ENCODE results near the gene CNOT2.

The CNOT2 gene

GRCh38 chr12:70351076-70351475, 107.8 kb downstream of the CNOT2 start:
- Mint-ChIP-seq H3K27ac (no peak overlapping the region), H3K4me3 (no peak overlapping the region), H3K36me3 (ENCODE audit: low read depth) (peaks cover 29% of the 10 kb centered on the region), H3K27me3 (no peaks in the 10 kb centered on the region), H3K4me1 (peaks cover 8% of the 10 kb centered on the region), H3K9me3 (no peaks in the 10 kb centered on the region)
- DNase-seq (no peak), ATAC-seq (no peak)

GRCh38 chr12:70353780-70354660, 110.8 kb downstream of the CNOT2 start:
- no peak overlapping the region for H3K27ac Mint-ChIP-seq
- peaks cover 18% of the 10 kb centered on the region for H3K36me3 Mint-ChIP-seq (ENCODE audit: low read depth)
- H3K4me3 Mint-ChIP-seq, result no peak overlapping the region
- peaks cover 8% of the 10 kb centered on the region for H3K4me1 Mint-ChIP-seq
- H3K27me3 Mint-ChIP-seq, result no peaks in the 10 kb centered on the region
- no peaks in the 10 kb centered on the region for H3K9me3 Mint-ChIP-seq
- DNase-seq (no peak), ATAC-seq (no peak)

GRCh38 chr12:70354787-70355186, 111.6 kb downstream of the CNOT2 start:
- no peak for DNase-seq
- H3K4me3 Mint-ChIP-seq, result no peak overlapping the region
- peaks cover 8% of the 10 kb centered on the region for H3K4me1 Mint-ChIP-seq
- H3K27ac Mint-ChIP-seq, result no peak overlapping the region
- H3K36me3 Mint-ChIP-seq (ENCODE audit: low read depth), result peaks cover 18% of the 10 kb centered on the region
- ATAC-seq, result no peak
- H3K9me3 Mint-ChIP-seq, result no peaks in the 10 kb centered on the region
- H3K27me3 Mint-ChIP-seq, result no peaks in the 10 kb centered on the region

GRCh38 chr12:70355972-70356371, 112.7 kb downstream of the CNOT2 start:
- H3K9me3 Mint-ChIP-seq, result no peaks in the 10 kb centered on the region
- no peak overlapping the region for H3K4me3 Mint-ChIP-seq
- no peak overlapping the region for H3K27ac Mint-ChIP-seq
- DNase-seq (no peak), ATAC-seq (no peak)
- peaks cover 18% of the 10 kb centered on the region for H3K36me3 Mint-ChIP-seq (ENCODE audit: low read depth)
- H3K4me1 Mint-ChIP-seq, result peaks cover 8% of the 10 kb centered on the region
- H3K27me3 Mint-ChIP-seq, result no peaks in the 10 kb centered on the region

- DNase-seq, result no peak
- H3K4me1 Mint-ChIP-seq, result peaks cover 2% of the 10 kb centered on the region
- no peaks in the 10 kb centered on the region for H3K9me3 Mint-ChIP-seq
- no peak overlapping the region for H3K27ac Mint-ChIP-seq
- H3K27me3 Mint-ChIP-seq, result peaks cover 4% of the 10 kb centered on the region
- H3K4me3 Mint-ChIP-seq, result no peak overlapping the region
- H3K36me3 Mint-ChIP-seq (ENCODE audit: low read depth), result peaks cover 6% of the 10 kb centered on the region
- no peak for ATAC-seq
These were observed 116.4 kb downstream of the CNOT2 start for GRCh38 chr12:70359458-70360197.

- DNase-seq (no peak), ATAC-seq (no peak)
- no peak overlapping the region for H3K27ac Mint-ChIP-seq
- peaks cover 3% of the 10 kb centered on the region for H3K36me3 Mint-ChIP-seq (ENCODE audit: low read depth)
- no peak overlapping the region for H3K4me3 Mint-ChIP-seq
- peaks cover 9% of the 10 kb centered on the region for H3K27me3 Mint-ChIP-seq
- H3K4me1 Mint-ChIP-seq, result peaks cover 6% of the 10 kb centered on the region
- H3K9me3 Mint-ChIP-seq, result no peaks in the 10 kb centered on the region
These were observed 117.0 kb downstream of the CNOT2 start for GRCh38 chr12:70360218-70360617.

GRCh38 chr12:70364695-70365397, 121.6 kb downstream of the CNOT2 start:
- Mint-ChIP-seq H3K27me3 (peaks cover 9% of the 10 kb centered on the region), H3K36me3 (ENCODE audit: low read depth) (no peaks in the 10 kb centered on the region), H3K27ac (no peak overlapping the region), H3K9me3 (no peaks in the 10 kb centered on the region), H3K4me3 (peak overlapping the region; percentile 75), H3K4me1 (peaks cover 23% of the 10 kb centered on the region)
- no peak for DNase-seq
- no peak for ATAC-seq

GRCh38 chr12:70365398-70365647, 122.1 kb downstream of the CNOT2 start:
- Mint-ChIP-seq H3K36me3 (ENCODE audit: low read depth) (no peaks in the 10 kb centered on the region), H3K27ac (no peak overlapping the region), H3K27me3 (peaks cover 9% of the 10 kb centered on the region), H3K4me1 (peaks cover 23% of the 10 kb centered on the region), H3K4me3 (peak overlapping the region; percentile 75), H3K9me3 (no peaks in the 10 kb centered on the region)
- DNase-seq (no peak), ATAC-seq (no peak)

- peak; percentile 94 for ATAC-seq
- no peaks in the 10 kb centered on the region for H3K36me3 Mint-ChIP-seq (ENCODE audit: low read depth)
These were observed 122.7 kb downstream of the CNOT2 start, which contains the start of gene KCNMB4 for GRCh38 chr12:70365648-70366518. KCNMB4 (plus strand) TSS chr12:70366290; CDS start chr12:70366735, 445 bp downstream.

GRCh38 chr12:70366581-70367257, 123.5 kb downstream of the CNOT2 start:
- Mint-ChIP-seq H3K36me3 (ENCODE audit: low read depth) (no peaks in the 10 kb centered on the region), H3K4me3 (peak overlapping the region; percentile 87), H3K27me3 (peaks cover 9% of the 10 kb centered on the region), H3K4me1 (peaks cover 23% of the 10 kb centered on the region), H3K27ac (peak overlapping the region; percentile 54), H3K9me3 (no peaks in the 10 kb centered on the region)
- DNase-seq, result peak; percentile 51
- peak; percentile 58 for ATAC-seq

More at GRCh38 chr12:70365648-70366518, 122.7 kb downstream of the CNOT2 start, which contains the start of gene KCNMB4:
- Mint-ChIP-seq H3K4me3 (peak within 1 kb of the TSS; percentile 87), H3K9me3 (no peaks in the 10 kb centered on the region), H3K4me1 (peaks cover 23% of the 10 kb centered on the region), H3K27ac (peak within 1 kb of the TSS; percentile 54), H3K27me3 (peaks cover 9% of the 10 kb centered on the region)
- peak; percentile 77 for DNase-seq

- Mint-ChIP-seq H3K27me3 (peaks cover 9% of the 10 kb centered on the region), H3K4me3 (peak overlapping the region; percentile 87), H3K27ac (no peak overlapping the region), H3K4me1 (peaks cover 23% of the 10 kb centered on the region), H3K36me3 (ENCODE audit: low read depth) (no peaks in the 10 kb centered on the region), H3K9me3 (no peaks in the 10 kb centered on the region)
- ATAC-seq, result no peak
- DNase-seq, result no peak
These were observed 124.3 kb downstream of the CNOT2 start for GRCh38 chr12:70367258-70368141.

GRCh38 chr12:70372881-70373280, 129.6 kb downstream of the CNOT2 start:
- Mint-ChIP-seq H3K9me3 (no peaks in the 10 kb centered on the region), H3K27me3 (no peaks in the 10 kb centered on the region), H3K4me1 (peaks cover 2% of the 10 kb centered on the region), H3K36me3 (ENCODE audit: low read depth) (no peaks in the 10 kb centered on the region), H3K27ac (no peak overlapping the region), H3K4me3 (no peak overlapping the region)
- ATAC-seq (no peak), DNase-seq (no peak)

- peaks cover 7% of the 10 kb centered on the region for H3K4me1 Mint-ChIP-seq
- no peaks in the 10 kb centered on the region for H3K27me3 Mint-ChIP-seq
- DNase-seq (no peak), ATAC-seq (peak; percentile 65)
- H3K9me3 Mint-ChIP-seq, result peaks cover 5% of the 10 kb centered on the region
- H3K36me3 Mint-ChIP-seq (ENCODE audit: low read depth), result peaks cover 2% of the 10 kb centered on the region
- H3K27ac Mint-ChIP-seq, result peak overlapping the region; percentile 14
- no peak overlapping the region for H3K4me3 Mint-ChIP-seq
These were observed 136.6 kb downstream of the CNOT2 start for GRCh38 chr12:70379846-70380245.

All from activated naive CD8-positive, alpha-beta T cell treated with anti-CD3 and anti-CD28 coated beads, Interleukin-2, amount 50 U/mL, for 24 hours (primary cell).